Activated T-helper 2 cell treated with anti-CD3 and anti-CD28 coated beads, Interferon-gamma antibody, Interleukin-2, Interleukin-4, amounts not matched to agents 10 μg/mL and 5 μg/mL and 100 μg/mL, durations not matched to agents 14 hours and 24 hours and 36 hours (primary cell): ENCODE measurements around the gene CRYGN. TPM values are rescaled to one million over a fixed set of nuclear protein-coding genes. Genes with fewer than 3 reads are reported as not detected.

Source experiments
- DNase-seq: peaks from one replicate; pipeline ENCODE4 v3.0.0; 2021; ENCODE audit warnings: low spot score
- H3K27ac Mint-ChIP-seq: one replicate; pipeline ENCODE4 v1.8.0; 2021; ENCODE audit warnings: mixed read lengths
- H3K27me3 Mint-ChIP-seq: one replicate; pipeline ENCODE4 v1.8.0; 2021; ENCODE audit warnings: low read depth, mixed read lengths
- H3K36me3 Mint-ChIP-seq: one replicate; pipeline ENCODE4 v1.8.0; 2021; ENCODE audit warnings: low read depth, mixed read lengths
- H3K4me1 Mint-ChIP-seq: one replicate; pipeline ENCODE4 v1.8.0; 2021; ENCODE audit warnings: low read depth, mixed read lengths
- H3K4me3 Mint-ChIP-seq: one replicate; pipeline ENCODE4 v1.8.0; 2021; ENCODE audit warnings: low read depth, mild to moderate bottlenecking, moderate library complexity, mixed read lengths
- H3K9me3 Mint-ChIP-seq: one replicate; pipeline ENCODE4 v1.8.0; 2021; ENCODE audit warnings: mixed read lengths
- intact Hi-C: fragments of 100-400 bp; cut with micrococcal nuclease; formaldehyde crosslinking; loops from one replicate; pipeline ENCODE4 v1.15.1; 2023
- total RNA-seq: library from RNA; stranded (reverse); gene quantifications from 2 replicates; pipeline ENCODE4 v1.2.3, GENCODE V29; 2022

The CRYGN gene
- total RNA-seq, 1 donor from 2014 or later, result not detected

DNA sequence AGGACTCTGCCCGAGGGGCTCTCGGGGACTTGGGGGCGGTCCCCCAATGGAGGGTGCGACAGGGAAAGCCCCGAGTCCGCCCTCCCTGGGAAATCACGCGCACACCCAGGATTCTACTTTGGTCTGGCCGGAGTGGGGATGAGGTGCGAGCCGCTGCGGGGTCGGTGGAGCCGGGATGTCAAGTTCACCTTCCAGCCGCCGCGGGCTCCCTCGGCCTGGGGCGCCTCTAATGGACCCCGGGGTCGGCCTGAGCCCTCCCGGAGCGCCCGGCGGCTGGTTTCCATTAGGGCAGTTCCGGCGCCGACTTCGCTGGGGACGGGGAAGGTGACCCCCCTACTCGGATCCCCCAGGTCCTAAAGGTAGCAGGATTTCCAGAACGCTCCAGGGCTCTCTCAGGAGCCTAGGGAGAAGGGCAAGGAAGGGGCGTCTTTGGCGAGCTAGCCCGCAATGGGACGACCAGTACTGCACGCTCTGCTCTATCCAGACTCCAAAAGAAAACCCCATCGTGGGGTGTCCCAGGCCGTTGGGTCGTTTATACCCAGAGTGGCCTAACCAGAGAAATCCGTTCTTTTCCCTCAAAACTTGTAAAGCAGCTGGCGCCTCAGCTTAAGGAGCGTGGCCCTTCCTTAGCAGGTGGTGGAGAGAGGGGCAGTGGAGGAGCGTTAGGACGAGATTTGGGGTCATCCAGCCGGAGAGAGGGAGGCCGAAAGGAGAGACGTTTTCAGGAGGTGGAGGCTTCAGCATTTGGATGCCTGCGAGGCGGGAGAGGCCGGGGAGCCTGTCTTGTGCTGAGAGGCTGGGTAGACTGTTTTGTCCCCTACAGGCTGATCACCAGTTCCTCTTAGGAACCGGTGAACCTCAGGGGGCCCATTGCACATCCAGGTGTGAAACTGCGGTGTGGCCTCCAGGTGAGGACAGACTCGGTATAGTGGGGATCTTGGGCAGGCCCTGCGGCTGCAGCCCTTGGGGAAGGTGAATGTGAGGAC, 29.2 kb downstream of the CRYGN start:
- DNase-seq, result no peak
- no peaks in the 10 kb centered on the region for H3K9me3 Mint-ChIP-seq
- intact Hi-C loops, result loop anchor here (5.0 kb wide), 1 partner anchor 43 kb away; no protein-coding TSS in a partner anchor
- H3K4me3 Mint-ChIP-seq, result no peak overlapping the region
- no peaks in the 10 kb centered on the region for H3K36me3 Mint-ChIP-seq
- peaks cover 18% of the 10 kb centered on the region for H3K4me1 Mint-ChIP-seq
- H3K27ac Mint-ChIP-seq, result no peak overlapping the region
- H3K27me3 Mint-ChIP-seq, result peaks cover 52% of the 10 kb centered on the region

- Mint-ChIP-seq H3K27ac (no peak within 1 kb of the TSS), H3K4me3 (peak within 1 kb of the TSS; percentile 39), H3K9me3 (no peaks in the 10 kb centered on the region), H3K27me3 (peaks cover 52% of the 10 kb centered on the region), H3K4me1 (peaks cover 18% of the 10 kb centered on the region), H3K36me3 (no peaks in the 10 kb centered on the region)
- no peak for DNase-seq
- intact Hi-C loops, result loop anchor here (5.0 kb wide), 1 partner anchor 43 kb away; no protein-coding TSS in a partner anchor
These were observed 30.1 kb downstream of the CRYGN start, which contains the start of gene WDR86 for GRCh38 chr7:151409667-151410404. Gene WDR86, minus strand, starts transcription at chr7:151410038. Its CDS starts 449 bp downstream, at chr7:151409589.

GRCh38 chr7:151408839-151409666, 30.9 kb downstream of the CRYGN start:
- intact Hi-C loops, result no loop called here
- Mint-ChIP-seq H3K27me3 (peaks cover 47% of the 10 kb centered on the region), H3K36me3 (no peaks in the 10 kb centered on the region), H3K4me1 (peaks cover 13% of the 10 kb centered on the region), H3K4me3 (peak overlapping the region; percentile 39), H3K9me3 (no peaks in the 10 kb centered on the region), H3K27ac (no peak overlapping the region)
- DNase-seq, result peak; percentile 21

DNA sequence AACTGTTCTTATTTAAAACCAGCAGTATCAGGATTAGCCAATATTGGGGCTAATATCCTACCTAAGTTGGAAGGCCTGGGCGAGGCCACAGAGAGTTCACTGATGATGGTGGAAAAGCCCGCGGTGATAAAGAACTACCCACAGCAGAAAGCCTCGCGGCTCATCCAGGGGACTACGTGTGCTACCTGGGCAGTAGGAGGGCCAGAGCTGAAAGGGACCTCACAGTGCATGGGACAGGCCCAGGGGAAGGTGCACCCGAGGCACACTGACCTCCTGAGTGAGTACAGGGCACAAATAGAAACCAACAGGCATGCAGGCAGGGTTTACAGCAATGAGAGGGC, 31.5 kb downstream of the CRYGN start:
- Mint-ChIP-seq H3K4me1 (peaks cover 9% of the 10 kb centered on the region), H3K4me3 (peak overlapping the region; percentile 39), H3K27me3 (peaks cover 46% of the 10 kb centered on the region), H3K9me3 (no peaks in the 10 kb centered on the region), H3K36me3 (no peaks in the 10 kb centered on the region), H3K27ac (no peak overlapping the region)
- intact Hi-C loops, result no loop called here
- no peak for DNase-seq

- Mint-ChIP-seq H3K4me1 (peaks cover 5% of the 10 kb centered on the region), H3K4me3 (no peak overlapping the region)
These were observed 32.9 kb downstream of the CRYGN start for GRCh38 chr7:151406886-151407583.

GRCh38 chr7:151406051-151406875, 33.7 kb downstream of the CRYGN start:
- Mint-ChIP-seq H3K27ac (no peak overlapping the region), H3K9me3 (no peaks in the 10 kb centered on the region), H3K4me1 (peaks cover 5% of the 10 kb centered on the region), H3K27me3 (peaks cover 27% of the 10 kb centered on the region), H3K36me3 (no peaks in the 10 kb centered on the region), H3K4me3 (no peak overlapping the region)
- intact Hi-C loops, result no loop called here
- DNase-seq, result no peak

More at GRCh38 chr7:151406886-151407583, 32.9 kb downstream of the CRYGN start:
- DNase-seq, result no peak
- Mint-ChIP-seq H3K27ac (no peak overlapping the region), H3K9me3 (no peaks in the 10 kb centered on the region), H3K27me3 (peaks cover 33% of the 10 kb centered on the region), H3K36me3 (no peaks in the 10 kb centered on the region)
- intact Hi-C loops, result no loop called here

GRCh38 chr7:151405588-151405987, 34.4 kb downstream of the CRYGN start:
- peaks cover 20% of the 10 kb centered on the region for H3K27me3 Mint-ChIP-seq
- no peaks in the 10 kb centered on the region for H3K36me3 Mint-ChIP-seq
- DNase-seq, result no peak
- H3K9me3 Mint-ChIP-seq, result no peaks in the 10 kb centered on the region
- H3K4me1 Mint-ChIP-seq, result peaks cover 5% of the 10 kb centered on the region
- no peak overlapping the region for H3K27ac Mint-ChIP-seq
- H3K4me3 Mint-ChIP-seq, result no peak overlapping the region
- intact Hi-C loops, result no loop called here

- H3K4me1 Mint-ChIP-seq, result peaks cover 5% of the 10 kb centered on the region
- no peaks in the 10 kb centered on the region for H3K9me3 Mint-ChIP-seq
- no peak overlapping the region for H3K4me3 Mint-ChIP-seq
- no peaks in the 10 kb centered on the region for H3K36me3 Mint-ChIP-seq
- no peak overlapping the region for H3K27ac Mint-ChIP-seq
- intact Hi-C loops, result no loop called here
- H3K27me3 Mint-ChIP-seq, result peaks cover 16% of the 10 kb centered on the region
- DNase-seq, result no peak
These were observed 34.9 kb downstream of the CRYGN start for GRCh38 chr7:151405056-151405455.

- peaks cover 5% of the 10 kb centered on the region for H3K4me1 Mint-ChIP-seq
- peaks cover 16% of the 10 kb centered on the region for H3K27me3 Mint-ChIP-seq
- intact Hi-C loops, result no loop called here
- no peaks in the 10 kb centered on the region for H3K36me3 Mint-ChIP-seq
- H3K9me3 Mint-ChIP-seq, result no peaks in the 10 kb centered on the region
- H3K4me3 Mint-ChIP-seq, result no peak overlapping the region
- no peak overlapping the region for H3K27ac Mint-ChIP-seq
- no peak for DNase-seq
These were observed 35.5 kb downstream of the CRYGN start for GRCh38 chr7:151404216-151405011.

DNA sequence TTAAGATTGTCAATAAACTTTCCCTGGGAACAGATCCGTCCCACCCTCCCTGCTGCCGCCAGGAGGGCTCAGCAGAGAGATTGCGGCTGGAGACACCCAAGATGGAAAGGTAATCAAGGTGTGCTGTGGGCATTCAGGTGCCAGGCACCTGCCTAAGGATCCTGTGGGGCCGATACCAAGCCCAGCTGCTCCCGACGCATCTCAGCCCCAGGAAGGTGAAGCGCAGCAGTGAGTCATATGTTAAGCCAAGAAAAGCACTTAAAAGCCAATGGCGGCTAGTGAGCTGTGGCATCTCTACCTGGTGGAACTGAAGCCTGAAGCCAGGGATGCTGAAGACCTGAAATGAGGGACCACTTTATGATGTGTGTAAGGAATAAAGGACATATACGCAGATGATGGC, 36.2 kb downstream of the CRYGN start:
- no peak for DNase-seq
- Mint-ChIP-seq H3K9me3 (no peaks in the 10 kb centered on the region), H3K27me3 (peaks cover 12% of the 10 kb centered on the region), H3K36me3 (no peaks in the 10 kb centered on the region), H3K27ac (no peak overlapping the region), H3K4me1 (peaks cover 3% of the 10 kb centered on the region), H3K4me3 (no peak overlapping the region)
- intact Hi-C loops, result no loop called here
